Measurements from ENCODE around the gene DLX5.

Gene DLX5

DNA sequence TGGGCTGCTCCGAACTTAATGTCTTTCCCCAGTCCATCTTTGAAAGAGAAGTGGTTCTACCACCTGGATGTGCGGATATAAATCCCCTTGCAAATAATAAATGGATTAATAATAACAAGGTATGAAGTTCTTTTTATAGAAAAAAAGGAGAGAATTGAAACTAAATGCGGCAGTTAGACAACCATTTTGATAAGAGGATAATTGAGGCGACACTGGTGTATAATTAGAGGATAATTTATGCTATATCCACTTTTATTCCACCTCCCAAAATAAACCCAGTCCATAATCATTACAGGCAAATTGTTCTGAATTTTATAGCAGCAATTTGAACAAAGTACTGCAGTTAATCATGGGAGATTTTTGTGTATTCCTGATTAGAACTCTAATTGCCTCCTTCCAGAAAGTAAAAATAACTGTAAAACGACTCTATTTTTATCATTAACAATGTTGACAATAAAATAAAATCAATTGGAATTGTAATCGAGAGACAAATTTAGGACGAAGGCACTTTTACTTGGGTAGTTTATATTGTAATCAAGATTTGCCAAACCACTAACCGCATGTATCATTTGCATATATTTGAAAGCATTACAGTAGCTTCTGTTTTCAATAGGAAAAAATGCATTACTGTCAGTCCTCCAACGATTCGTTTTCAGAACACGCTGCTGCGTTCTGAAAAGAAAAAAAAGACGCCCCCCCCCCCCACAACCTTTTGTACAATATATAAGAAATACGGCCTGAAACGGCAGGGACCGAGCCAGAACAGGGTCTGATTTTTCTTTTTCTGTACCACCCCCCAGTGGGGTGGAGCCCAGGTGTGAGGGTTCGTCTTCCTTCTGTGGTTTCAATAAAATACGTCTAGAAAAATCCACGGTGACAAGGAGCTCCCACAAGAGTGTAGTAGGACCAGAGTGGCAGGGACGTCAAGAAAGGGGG, 20.1 kb downstream of the DLX5 start:
- no peak for DNase-seq

DNA sequence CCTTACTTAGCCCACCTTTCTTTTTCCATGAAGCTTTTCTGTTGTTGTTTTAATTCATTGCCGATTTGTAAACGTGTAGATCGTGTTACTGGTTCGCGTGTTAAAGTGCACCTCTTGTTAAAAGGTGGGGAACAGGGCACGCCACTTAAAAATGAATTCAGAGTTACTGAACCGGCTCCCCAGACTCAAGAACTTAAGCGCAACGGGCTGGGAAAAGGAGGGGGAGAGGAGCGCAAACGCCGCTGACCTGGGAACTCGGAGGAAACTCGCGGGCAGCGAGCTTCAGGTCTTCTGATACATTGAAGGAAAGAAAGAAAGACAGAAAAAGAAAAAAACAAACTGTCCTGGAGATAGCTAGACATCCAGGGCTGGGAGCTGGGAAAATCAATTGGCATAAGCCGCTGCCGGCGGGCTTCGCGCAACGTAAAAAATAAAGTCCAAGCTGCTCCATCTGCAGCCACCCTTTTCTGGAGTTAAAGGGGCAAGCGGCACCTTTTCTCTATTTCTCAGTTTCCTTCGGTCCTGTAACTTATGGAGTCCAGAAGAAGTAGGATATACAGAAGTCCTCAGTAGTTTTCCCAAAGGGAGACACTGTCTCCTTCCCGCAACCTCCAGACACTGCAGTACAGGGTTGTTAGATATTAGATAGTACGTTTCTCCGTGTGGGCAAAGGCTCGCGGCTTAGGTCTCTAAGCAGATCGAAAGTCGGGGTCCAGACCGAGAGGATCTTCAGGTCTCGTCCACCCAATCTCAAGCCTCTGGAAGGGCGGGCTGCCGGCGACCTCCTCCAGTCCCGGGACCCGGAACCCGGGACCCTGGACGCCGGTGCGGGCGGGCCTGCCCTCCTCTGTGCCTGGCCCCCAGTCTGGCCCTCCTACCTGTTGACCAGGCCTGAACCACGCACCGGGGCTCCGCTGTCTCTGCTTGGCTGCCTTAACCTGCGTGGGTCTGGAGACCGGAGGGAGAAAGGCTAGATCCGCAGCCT, 21.1 kb downstream of the DLX5 start:
- no peak for DNase-seq

DNA sequence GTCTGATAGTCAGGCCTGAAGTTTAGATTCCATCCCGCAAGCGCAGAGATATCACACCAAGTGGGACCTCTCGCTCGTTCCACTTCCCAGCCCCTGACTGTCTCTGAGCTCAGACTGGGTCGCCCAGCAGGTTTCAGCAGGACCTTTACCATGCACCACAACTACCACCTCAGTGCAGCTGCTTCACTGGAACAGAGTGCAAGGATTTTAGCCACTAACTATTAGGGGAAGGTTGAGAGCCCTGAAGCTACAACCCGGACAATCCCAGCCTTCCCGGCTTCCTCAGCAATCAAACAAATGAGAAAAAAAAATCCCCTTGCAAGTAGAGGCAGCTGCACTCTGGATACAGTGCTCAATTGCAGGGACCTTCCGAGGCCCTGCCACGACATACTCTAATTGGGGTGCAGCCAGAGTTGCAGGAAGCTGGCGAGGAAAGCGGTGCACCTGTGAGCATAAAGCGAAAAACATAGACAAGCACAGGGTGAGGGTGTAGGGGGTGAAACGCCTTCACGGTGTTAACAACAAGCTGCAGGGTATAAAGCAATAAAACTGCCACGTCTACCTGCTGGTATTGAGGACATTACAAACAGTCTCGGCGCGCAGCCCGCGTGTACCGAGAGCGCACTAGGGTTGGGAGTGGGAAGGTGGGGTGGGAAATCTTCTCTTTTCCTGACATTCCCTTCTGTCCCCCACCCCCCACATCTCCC, 21.9 kb downstream of the DLX5 start:
- no peak for DNase-seq

DNA sequence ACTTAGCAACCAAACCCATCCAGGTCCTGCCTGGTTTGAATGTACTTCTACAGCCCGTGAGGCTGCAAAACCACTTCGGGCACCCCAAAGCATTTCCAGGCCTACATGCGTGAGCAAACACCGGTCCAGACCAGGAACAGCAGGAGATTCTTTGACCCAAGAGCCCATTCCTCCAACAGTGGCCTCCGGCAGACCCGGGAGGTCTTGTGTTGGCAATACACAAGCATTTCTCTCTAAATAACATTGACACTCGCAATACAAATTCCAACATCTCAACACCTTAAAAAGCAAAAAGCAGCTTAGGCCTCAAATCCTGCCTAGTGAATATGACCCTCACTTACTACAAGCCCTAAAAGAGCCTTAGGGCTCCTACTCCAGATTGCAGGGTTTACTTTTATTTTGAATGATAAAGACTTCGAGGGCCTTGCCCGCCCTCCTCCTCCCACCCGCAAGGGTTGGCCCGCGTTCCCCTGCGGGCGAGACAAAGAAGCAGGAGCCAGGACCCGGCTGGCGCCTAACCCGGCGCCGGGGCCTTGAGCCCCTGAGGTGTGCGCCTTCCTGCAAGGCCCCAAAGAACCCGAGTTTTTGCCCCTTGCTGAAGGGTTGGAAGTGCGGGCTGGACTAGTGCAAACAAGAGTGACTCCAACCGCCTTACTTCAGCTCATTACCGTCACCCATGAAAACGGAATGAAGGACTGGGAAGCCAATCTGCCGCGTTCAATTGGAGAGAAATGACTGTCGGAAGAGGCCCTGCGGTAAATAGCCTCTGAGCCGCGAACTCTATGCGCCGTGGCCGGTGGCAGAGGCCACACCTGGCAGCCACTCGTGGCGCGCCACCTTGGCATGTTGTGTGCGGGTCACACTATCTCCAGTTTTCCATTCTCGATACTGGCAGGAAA, 22.7 kb downstream of the DLX5 start:
- DNase-seq: no peak

DNA sequence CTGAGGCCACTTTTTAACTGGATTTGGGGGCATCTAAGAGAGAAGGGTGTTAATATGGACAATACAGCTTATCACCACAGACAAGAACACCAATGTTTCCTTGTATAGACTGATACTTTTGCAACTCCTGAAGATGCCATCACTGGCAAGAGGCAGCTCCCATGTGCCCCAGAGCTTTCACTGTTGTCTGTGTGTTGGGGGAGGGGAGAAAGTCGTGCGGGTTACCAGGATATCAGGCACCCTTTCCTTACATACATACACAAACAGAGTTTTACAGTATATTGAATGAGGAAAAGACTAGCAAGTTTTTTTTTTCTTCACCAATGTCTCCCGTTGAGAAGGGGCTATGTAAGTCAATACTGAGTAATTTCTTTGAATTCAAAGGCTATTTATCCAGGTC, 23.4 kb downstream of the DLX5 start:
- no peak for DNase-seq

DNA sequence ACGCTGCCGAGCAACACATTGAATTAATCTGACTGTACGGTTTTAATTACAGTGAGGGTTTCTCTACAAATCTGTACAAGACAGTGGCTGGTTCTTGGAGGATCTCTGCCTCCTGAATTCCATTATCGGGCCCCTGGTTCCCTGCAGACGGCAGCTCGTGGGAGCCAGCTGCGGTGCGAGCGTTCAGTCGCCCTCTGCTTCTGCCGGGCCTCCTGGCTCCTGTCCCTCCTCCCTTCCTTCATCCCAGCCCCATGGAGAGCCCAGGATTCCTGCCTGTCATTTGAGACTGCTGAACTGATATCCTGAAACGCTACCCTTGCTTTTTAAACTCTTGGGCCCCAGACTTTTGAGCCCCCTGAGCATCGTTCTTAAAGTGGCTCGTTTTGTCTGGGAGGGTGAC, 25.9 kb downstream of the DLX5 start:
- DNase-seq: no peak

DNA sequence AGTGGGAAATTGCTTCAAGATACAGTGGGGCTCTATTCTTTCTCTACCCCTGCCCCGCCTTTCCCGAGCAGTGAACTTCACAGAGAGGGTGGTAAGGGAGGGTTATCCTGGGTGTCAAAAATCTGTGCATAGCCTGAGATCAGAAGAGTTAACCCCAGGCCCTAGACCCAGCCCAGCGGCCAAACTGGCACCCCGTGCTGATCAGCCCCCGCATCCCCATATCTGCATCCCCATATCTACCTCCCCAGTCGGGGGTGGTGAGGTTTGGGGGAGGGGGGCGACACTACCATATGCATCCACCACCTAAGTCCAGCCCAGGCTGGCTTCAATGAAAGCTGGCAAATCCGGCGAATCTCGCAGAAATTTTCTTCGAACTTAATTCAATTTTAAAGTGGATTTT, 26.3 kb downstream of the DLX5 start:
- no peak for DNase-seq

DNA sequence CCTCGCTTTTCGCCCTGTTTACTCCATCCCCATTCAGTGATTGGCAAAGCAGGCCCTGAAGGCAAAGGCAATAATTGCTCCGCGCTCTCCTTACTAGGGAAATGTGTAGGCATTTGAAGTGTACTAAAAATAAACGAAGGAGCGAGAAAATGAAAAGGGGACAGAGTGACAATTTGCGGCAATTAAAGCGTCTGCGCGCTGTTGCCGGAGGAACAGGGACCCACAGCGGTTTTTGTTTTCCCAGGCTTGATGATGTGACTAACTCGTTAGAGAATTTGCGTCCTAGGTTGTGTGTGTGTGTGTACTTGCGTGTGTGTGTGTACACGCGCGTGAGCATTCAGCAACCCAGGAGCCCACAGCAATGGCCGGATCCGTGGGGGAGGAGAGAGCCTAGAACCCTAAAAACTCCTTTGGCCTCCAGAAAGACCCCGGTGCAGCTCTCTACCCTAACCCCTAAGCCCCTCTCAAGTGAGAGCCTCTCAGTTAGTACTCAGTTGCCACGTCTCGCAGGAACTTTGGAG, 27.1 kb downstream of the DLX5 start:
- DNase-seq: no peak

DNA sequence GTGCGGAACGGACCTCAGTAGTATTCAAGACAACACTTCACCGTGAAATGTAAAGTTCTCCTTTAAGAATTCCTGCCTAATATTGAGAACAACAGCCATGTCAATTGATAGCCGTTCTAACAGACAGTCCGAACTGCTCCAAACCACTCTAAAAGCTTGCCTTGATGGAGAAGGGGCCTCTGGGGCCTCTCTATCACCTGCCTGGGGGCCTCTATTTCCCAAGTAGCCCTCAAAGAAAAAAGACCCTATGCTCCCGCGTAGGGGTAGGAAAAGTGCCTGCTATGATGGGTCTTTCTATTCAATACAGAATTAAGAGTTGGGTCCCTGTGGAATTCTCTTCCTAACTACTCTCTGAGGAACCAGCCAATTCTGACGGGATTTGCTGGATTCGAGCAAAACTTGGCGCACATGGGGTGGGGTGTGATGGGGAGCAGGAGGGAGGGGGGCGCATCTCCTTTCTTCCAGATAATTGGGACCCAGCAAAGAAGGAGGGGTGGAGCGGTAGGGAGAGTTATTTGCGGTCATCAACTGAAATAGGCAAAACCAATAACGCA, 27.6 kb downstream of the DLX5 start:
- DNase-seq: no peak

DNA sequence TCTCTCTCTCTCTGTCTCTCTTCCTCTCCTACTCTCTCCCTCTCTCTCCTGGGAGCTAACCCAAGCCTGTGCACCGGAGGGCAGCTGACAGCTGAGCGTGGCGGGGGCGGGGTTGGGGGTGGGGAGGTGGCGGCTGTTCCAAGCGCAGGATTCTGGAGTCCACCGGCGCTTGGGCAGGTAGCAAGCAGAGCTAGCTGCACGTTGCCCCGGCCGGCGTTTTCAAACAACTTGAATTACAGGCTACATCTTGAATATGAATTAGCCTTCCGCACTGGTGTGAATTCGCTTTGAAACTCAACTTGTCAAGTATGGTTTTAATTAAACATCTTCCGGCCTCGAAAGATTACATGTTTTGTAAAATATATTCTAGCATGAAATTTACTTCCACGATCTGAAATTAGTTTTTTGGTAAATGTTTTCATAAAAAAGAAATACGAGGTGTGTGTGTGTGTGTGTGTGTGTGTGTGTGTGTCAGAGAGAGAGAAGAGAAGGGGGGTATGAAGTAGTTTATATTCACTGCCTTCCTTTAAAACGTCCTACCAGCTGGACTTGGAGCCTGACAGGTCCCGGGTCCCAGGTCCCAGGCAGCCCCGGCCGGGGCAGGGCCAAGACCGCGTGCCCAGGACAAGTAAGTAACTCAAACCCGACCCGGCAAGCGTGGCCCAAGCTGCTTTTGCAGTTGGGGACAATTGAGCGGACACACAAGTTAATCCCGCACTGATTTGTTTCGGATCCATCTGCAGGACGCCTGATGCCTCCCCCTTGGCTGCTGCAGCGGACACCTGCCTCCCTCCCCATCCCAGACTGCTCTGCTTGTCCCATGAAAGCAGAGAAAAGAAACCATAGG, 28.3 kb downstream of the DLX5 start:
- DNase-seq: no peak

DNA sequence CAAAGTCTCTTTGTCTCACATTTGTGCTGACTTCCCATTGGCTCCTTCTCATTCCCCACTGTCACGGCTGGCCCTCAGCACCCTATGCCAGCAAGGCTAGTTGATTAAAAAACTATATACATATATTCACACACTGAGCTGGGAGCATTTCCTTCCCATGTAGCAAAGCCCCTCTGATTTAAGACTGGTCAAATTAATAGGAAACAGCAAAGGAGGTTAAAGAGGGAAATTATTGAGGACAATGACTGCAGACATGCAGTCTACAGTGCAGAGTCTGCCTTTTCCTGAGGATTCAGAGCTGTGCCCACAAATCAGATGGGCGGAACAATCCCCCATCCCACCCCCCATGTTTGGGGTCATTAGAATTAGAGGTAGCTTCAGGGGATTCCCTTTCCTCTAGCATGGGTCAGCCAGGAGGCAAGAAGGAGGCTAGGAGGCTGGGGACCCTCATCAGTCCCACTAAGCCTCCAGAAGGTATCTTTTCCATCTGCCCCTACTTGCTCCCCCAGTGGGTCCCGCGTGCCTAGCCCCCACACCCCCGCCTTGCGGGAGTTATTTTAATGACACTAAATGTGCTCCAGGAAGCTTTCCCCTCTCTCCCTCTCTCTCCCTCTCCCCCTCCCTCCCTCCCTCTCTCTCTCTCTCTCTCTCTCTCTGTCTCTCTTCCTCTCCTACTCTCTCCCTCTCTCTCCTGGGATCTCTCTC, 29.1 kb downstream of the DLX5 start:
- no peak for DNase-seq

DNA sequence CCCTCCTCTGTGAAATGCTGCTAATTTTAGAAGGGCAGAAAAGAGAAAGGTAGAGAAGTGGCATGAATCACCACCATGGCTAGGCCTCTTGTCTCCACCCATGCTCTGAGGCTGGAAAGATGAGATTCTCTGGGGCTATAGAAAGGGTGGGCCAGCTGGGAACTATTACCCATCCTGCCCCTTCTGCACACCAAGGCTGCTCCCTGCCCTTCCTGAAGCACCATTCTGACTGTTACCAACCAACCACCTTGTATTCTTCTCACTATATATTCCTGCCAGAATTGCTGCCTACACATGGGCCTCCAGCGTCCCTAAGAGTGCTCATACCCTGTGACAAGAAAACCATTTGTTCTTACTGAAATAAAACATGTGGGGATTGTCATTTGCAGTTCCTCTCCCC, 30.7 kb downstream of the DLX5 start:
- no peak for DNase-seq

DNA sequence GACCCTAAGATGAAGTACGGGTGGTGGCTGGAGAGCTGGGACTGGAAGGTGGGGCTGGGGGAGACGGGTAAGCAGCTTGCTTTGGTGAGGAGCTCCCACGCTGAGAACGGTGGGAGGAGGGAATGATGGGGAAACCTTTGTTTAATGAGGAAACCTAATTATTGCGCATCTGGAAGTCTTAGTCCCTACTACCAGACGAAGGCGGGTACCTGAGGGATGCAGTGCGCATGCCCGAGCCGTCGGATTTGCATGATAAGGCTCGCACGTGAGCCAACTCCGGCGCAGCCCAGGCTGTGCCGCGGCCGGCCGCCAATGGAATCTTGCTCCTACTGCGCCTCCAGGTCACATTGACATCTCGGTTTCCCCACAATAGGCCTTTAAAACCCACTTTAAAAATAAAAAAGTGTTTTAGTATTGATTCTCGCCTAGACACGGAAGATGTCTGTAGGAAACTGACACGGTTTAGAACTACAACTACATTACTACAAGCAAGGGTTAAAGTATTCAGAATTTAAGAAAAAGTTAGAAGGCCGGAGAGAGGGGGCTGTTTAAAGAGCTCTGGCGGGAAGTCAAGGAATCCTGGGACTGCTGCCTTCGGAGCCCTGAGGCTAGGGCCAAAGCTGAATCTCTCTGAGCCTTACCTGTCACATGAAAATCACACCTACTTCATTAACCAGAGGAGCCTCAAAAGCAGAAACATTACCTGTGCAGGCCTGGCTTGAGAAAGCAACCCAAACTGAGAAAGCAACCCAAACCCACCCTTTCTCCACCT, 31.4 kb downstream of the DLX5 start:
- no peak for DNase-seq

DNA sequence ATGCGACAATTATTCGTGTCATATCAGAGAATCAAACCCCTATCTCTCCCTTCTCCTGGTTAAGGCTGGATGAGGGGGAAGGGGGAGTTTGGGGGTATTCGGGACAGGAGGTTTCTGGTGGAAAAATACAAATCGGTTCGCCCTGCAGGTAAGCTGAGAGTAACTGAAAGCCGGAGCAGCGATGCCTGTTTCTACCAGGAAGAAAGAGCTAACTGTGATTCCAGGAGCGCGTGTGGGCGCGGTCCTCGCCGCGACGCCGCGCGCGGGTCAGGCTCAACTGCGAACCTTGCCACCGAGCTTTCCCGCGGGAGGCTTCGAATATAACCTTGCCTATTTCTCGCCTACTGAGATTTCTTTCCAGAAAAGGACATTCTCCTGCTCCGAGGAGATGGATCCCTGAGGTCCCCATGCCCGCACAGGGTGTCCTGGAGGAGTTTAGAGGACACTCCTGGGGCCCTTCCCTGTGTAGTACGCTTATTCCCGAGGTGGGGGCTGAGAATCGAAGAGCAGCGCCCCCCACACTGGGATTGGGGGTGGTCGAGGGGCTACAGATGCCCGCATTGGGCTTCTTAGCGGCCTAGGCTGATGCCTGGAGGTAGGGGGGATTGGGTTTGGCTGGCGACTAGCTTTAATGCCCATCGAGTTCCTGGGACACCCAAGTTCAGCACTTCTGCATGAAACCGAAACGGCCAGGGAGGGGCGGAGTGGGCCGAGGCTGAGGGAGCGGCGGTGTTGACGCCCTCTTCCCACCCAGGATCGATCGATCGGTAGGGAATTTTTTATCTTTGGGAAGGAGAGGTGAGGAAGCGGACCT, 32.2 kb downstream of the DLX5 start:
- DNase-seq: no peak

DNA sequence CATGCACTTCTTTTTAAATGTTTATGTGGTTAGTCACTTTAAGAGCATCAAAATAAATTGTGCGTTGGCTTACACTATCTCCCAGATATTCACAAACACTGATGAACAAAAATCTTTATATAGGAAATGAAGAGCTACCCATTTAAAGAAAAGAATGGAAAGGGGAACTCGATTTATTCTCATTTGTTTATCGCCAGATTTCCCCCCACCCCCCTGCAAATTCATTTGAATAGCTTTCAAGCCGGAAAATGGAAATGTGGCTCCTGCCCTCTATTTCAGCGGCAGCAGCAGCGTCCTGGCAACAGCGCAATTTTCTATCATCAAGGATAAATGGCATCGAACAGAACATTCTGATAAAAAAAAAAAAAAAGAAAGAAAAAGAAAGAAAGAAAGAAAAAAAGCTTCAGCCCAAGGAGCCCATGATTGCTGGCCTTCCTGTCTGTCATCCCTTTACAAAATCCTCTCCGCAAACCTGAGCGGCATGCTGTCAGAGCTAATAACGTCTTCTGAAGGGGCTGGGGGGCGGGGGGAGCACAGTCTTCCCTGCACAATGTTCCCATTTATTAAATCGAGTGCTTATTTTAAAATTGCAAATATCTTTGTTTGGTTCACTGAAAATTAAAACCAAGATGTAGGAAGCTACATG, 33.0 kb downstream of the DLX5 start:
- DNase-seq: no peak

DNA sequence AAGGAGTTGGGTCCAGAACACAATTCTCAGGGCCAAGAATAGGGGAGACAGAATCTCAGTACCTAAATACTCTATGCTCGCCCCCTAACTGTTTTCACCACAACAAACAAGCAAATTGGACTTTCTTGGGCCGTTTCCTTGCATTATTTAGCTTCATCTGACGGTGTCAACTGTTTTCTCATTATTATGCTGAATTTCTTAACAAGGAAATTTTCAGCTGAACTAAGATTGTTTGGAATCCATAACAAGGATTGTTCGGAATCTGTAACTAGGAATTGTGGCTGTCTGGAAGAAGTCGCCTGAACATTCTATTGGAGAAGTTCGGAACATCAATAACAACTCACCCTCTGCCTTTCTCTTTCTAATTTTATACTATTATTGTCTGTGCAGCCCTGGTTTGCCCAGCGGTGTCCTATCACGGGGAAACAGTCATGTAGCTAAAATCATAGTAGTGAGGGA, 34.7 kb downstream of the DLX5 start:
- no peak for DNase-seq

DNA sequence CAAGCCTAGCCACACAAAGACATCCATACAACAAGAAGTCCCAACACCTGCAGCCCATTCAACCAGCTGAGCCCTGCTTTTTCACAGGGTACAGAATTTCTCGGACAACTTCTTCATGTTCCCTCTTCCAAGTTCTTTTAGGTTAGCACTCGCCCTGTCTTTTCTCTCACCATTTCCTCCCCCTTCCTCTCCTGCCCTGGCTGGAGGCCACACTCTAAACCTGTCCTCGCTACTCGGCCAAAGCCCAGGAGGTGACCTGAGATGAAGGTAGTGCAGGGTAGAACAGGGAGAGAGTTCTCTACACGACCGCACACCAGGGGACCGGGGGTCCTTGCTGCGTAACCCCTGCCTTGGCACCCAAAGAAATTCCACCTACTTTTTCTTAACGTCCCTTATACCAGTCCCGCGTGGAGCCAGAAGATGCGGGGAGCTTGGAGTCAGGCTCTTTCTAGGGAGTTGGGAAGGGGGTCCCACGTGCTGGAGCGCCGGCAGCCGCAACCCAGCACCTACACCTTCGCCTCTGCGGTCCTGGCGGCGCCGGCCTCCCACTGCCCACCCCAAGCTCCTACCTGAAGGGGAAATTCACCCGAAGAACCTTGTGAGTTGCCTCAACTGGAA, 35.3 kb downstream of the DLX5 start:
- no peak for DNase-seq

Data from activated T-cell treated with anti-CD3 and anti-CD28 coated beads for 4 hours (primary cell).